ENCODE data around the gene DLX3.

Gene DLX3

GRCh38 chr17:50023520-50023919, 28.5 kb upstream of the DLX3 start:
- no peak for DNase-seq

- DNase-seq: no peak
Measured at GRCh38 chr17:50022463-50023130, 27.6 kb upstream of the DLX3 start.

- DNase-seq: no peak
Measured at GRCh38 chr17:50021681-50022370, 26.8 kb upstream of the DLX3 start.

GRCh38 chr17:50020841-50021599, 26.0 kb upstream of the DLX3 start:
- peak; percentile 17 for DNase-seq

- peak; percentile 9 for DNase-seq
Measured at GRCh38 chr17:50018909-50019308, 23.9 kb upstream of the DLX3 start.

GRCh38 chr17:50015146-50015545, 20.1 kb upstream of the DLX3 start:
- no peak for DNase-seq

GRCh38 chr17:50014471-50015088, 19.6 kb upstream of the DLX3 start:
- no peak for DNase-seq

- no peak for DNase-seq
Measured at GRCh38 chr17:50013079-50013478, 18.1 kb upstream of the DLX3 start.

GRCh38 chr17:50009282-50009681, 14.3 kb upstream of the DLX3 start:
- no peak for DNase-seq

- no peak for DNase-seq
Measured at GRCh38 chr17:50003911-50004310, 8.9 kb upstream of the DLX3 start.

- DNase-seq: no peak
Measured at GRCh38 chr17:49998836-49999511, 4.0 kb upstream of the DLX3 start.

- DNase-seq: peak; percentile 77
Measured at GRCh38 chr17:49997773-49998703, 3.0 kb upstream of the DLX3 start.

- DNase-seq: no peak
Measured at GRCh38 chr17:49997301-49997650, 2.3 kb upstream of the DLX3 start.

GRCh38 chr17:49996495-49997300, 1.7 kb upstream of the DLX3 start:
- DNase-seq: peak; percentile 19

- DNase-seq: no peak
Measured at GRCh38 chr17:49996121-49996494, 1.1 kb upstream of the DLX3 start.

- DNase-seq: no peak
Measured at GRCh38 chr17:49994085-49995054, 654 bp downstream of the DLX3 start.

GRCh38 chr17:49993423-49994060, 1.5 kb downstream of the DLX3 start:
- no peak for DNase-seq

GRCh38 chr17:49992933-49993422, 2.0 kb downstream of the DLX3 start:
- no peak for DNase-seq
